MCF 10A (cell line): Measurements from ENCODE around the gene SLC35A5. TPM values are rescaled to one million over a fixed set of nuclear protein-coding genes. Genes with fewer than 3 reads are reported as not detected.

Experiments used
- BruUV-seq: library from RNA; stranded (reverse); fragments of 400-500 nt; replicated peaks from 2 replicates; lab custom pipeline; 2021; lab: Mats Ljungman, UMichigan
- CTCF ChIA-PET: fragments of 300-600 bp; sonication (Branson Sonifier 250); formaldehyde crosslinking; extraction: SDS; loops from one replicate; lab custom pipeline; 2021; ENCODE audit warnings: antibody characterized with exemption, inconsistent platforms; lab: Yijun Ruan, JAX
- POLR2A ChIA-PET: fragments of 300-600, 350-650 bp; sonication (Branson Sonifier 250); formaldehyde crosslinking; extraction: SDS; loops from one replicate; lab custom pipeline; 2020; ENCODE audit warnings: antibody characterized with exemption, inconsistent platforms; lab: Yijun Ruan, JAX
- DNase-seq: peaks from one replicate; pipeline ENCODE4 v3.0.0-alpha.2; 2018; ENCODE audit not compliant: unreplicated experiment
- H3K27ac Mint-ChIP-seq: one replicate; pipeline ENCODE4 v1.8.0; 2022; ENCODE audit warnings: mild to moderate bottlenecking, low read depth, mixed read lengths; ENCODE audit not compliant: unreplicated experiment
- H3K27me3 Mint-ChIP-seq: one replicate; pipeline ENCODE4 v1.8.0; 2022; ENCODE audit warnings: mixed read lengths; ENCODE audit not compliant: insufficient read depth, unreplicated experiment
- H3K36me3 Mint-ChIP-seq: one replicate; pipeline ENCODE4 v1.8.0; 2022; ENCODE audit warnings: mild to moderate bottlenecking, moderate library complexity, mixed read lengths; ENCODE audit not compliant: insufficient read depth, unreplicated experiment
- H3K4me1 Mint-ChIP-seq: one replicate; pipeline ENCODE4 v1.8.0; 2022; ENCODE audit warnings: mixed read lengths; ENCODE audit not compliant: insufficient read depth, unreplicated experiment
- H3K4me3 Mint-ChIP-seq: one replicate; pipeline ENCODE4 v1.8.0; 2022; ENCODE audit warnings: mild to moderate bottlenecking, moderate library complexity, mixed read lengths; ENCODE audit not compliant: unreplicated experiment
- H3K9me3 Mint-ChIP-seq: one replicate; pipeline ENCODE4 v1.8.0; 2022; ENCODE audit warnings: mixed read lengths; ENCODE audit not compliant: unreplicated experiment
- intact Hi-C: fragments of 100-400 bp; cut with micrococcal nuclease; formaldehyde crosslinking; loops from 2 replicates; pipeline ENCODE4 v1.14.1; 2022
- total RNA-seq: library from RNA; stranded (reverse); gene quantifications from 2 replicates; pipeline ENCODE4 v1.2.3, GENCODE V29; 2022
- TF ChIP-seq, protein P1 (sequence below): fragments of 200-600 bp; IDR thresholded peaks from one replicate; pipeline ENCODE4 v1.8.0; 2022; ENCODE audit warnings: antibody characterized with exemption, mild to moderate bottlenecking; ENCODE audit not compliant: unreplicated experiment

Gene SLC35A5
- total RNA-seq, 1 experiment from 2014 or later, result 26.7 TPM

DNA sequence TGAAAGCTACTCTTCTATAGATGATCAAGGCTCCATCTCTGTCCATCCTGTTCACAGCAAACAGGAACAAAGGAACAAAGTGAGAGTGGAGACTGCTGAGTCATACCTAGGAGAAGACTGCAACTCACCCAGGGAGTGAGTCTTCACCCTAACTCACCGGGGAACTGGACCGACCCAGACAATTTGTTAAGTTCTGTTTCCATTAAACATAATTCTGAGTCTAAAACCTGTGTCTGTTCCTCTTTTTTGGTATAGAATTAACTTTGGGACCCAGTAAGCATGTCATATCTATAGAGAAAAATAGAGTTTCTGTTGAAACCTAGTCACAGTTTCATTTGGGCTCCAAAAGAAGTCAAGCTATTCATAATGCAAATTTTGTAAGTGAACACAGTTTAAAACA lies 57.5 kb downstream of the SLC35A5 start:
- BruUV-seq, result no TSS peak
- no peaks in the 10 kb centered on the region for H3K4me1 Mint-ChIP-seq
- H3K4me3 Mint-ChIP-seq, result no peak overlapping the region
- peaks cover 6% of the 10 kb centered on the region for H3K36me3 Mint-ChIP-seq
- TF ChIP-seq, protein P1, sequence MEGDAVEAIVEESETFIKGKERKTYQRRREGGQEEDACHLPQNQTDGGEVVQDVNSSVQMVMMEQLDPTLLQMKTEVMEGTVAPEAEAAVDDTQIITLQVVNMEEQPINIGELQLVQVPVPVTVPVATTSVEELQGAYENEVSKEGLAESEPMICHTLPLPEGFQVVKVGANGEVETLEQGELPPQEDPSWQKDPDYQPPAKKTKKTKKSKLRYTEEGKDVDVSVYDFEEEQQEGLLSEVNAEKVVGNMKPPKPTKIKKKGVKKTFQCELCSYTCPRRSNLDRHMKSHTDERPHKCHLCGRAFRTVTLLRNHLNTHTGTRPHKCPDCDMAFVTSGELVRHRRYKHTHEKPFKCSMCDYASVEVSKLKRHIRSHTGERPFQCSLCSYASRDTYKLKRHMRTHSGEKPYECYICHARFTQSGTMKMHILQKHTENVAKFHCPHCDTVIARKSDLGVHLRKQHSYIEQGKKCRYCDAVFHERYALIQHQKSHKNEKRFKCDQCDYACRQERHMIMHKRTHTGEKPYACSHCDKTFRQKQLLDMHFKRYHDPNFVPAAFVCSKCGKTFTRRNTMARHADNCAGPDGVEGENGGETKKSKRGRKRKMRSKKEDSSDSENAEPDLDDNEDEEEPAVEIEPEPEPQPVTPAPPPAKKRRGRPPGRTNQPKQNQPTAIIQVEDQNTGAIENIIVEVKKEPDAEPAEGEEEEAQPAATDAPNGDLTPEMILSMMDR, result no peak
- H3K27ac Mint-ChIP-seq, result no peak overlapping the region
- no peaks in the 10 kb centered on the region for H3K9me3 Mint-ChIP-seq
- peak; percentile 42 for DNase-seq
- H3K27me3 Mint-ChIP-seq, result no peaks in the 10 kb centered on the region
- ChIA-PET CTCF (interaction anchor here (0.6 to 3.4 kb wide), 3 partner anchors 21 to 84 kb away, joined by 4 to 14 read pairs (median 4); no protein-coding TSS in a partner anchor), POLR2A (interaction anchor here (1.6 kb wide), 1 partner anchor 14 kb away, joined by 4 read pairs; no protein-coding TSS in a partner anchor)
- intact Hi-C loops, result no loop called here

DNA sequence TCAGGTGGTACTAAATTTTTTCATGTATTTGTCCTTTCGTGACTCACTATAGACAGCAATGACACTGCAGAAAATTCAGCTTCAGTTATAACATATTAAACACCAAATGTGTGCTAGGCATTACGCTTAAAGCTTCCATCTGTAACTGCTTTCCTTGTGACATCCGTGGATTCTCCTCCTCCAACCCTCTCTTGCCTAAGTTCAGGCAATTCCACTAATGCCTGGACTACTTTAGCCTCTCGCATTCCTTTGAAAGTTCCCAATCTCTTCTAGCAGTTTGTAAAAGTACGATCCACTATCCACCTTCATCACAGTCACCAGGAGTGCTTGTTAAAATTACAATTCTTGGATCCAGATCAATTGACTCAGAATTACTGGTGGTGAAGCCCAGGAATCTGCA lies 61.4 kb downstream of the SLC35A5 start:
- peaks cover 6% of the 10 kb centered on the region for H3K4me1 Mint-ChIP-seq
- H3K4me3 Mint-ChIP-seq, result no peak overlapping the region
- no peak overlapping the region for H3K27ac Mint-ChIP-seq
- CTCF ChIA-PET, result interaction anchor here (0.6 to 1.4 kb wide), 6 partner anchors 11 to 1893 kb away, joined by 3 to 4 read pairs (median 3); partner anchors contain the start of genes ATG3 and SLC35A5
- TF ChIP-seq, protein P1, result no peak
- no peak for DNase-seq
- no peaks in the 10 kb centered on the region for H3K27me3 Mint-ChIP-seq
- BruUV-seq, result no TSS peak
- intact Hi-C loops, result no loop called here
- no peaks in the 10 kb centered on the region for H3K36me3 Mint-ChIP-seq
- POLR2A ChIA-PET, result no interaction called here
- H3K9me3 Mint-ChIP-seq, result no peaks in the 10 kb centered on the region

DNA sequence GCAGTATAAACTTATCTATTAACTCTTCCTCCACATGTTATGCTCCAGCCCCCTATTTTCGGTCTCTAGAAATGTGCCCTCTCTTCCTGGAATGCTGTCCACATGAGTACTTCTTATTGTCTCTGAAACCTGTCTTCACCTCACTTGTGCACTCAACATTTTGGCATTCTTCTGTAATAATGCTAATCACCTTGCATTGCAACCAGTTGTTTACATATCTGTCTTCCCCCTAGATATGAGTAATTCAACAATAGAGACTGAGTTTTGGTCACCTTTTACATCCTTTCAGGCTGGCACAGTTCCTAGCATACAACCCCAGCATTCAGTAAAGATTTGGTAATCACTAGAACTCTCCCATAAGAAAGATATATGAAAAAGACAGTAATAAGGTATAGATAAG lies 61.9 kb downstream of the SLC35A5 start:
- TF ChIP-seq, protein P1, result no peak
- CTCF ChIA-PET, result interaction anchor here (0.6 to 1.3 kb wide), 3 partner anchors 11 to 191 kb away, joined by 3 to 4 read pairs (median 3); no protein-coding TSS in a partner anchor
- no TSS peak for BruUV-seq
- no peaks in the 10 kb centered on the region for H3K27me3 Mint-ChIP-seq
- no peaks in the 10 kb centered on the region for H3K36me3 Mint-ChIP-seq
- POLR2A ChIA-PET, result no interaction called here
- DNase-seq, result peak; percentile 50
- no peak overlapping the region for H3K4me3 Mint-ChIP-seq
- no peak overlapping the region for H3K27ac Mint-ChIP-seq
- intact Hi-C loops, result no loop called here
- H3K4me1 Mint-ChIP-seq, result peaks cover 6% of the 10 kb centered on the region
- no peaks in the 10 kb centered on the region for H3K9me3 Mint-ChIP-seq

DNA sequence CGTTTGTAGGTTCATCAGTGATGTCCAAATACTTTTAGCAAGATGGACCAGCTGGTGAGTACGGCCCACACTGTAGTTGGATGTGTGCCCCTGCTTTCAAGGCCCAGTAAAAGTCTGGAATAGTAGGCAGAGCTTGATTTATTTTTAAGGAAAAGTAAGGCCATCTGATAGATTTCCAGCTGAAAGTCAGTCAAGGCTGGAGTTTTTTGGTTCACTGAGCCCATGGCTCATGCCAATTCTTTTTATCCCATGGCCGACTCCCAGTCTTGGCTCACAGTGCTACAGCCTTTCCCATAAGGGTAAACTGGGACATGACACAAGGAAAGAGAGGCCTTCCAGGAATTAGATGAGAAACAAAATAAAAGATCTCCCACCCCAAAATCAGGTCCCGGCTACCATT lies 65.6 kb downstream of the SLC35A5 start:
- H3K36me3 Mint-ChIP-seq, result no peaks in the 10 kb centered on the region
- BruUV-seq, result no TSS peak

More for the DNA sequence above, 65.6 kb downstream of the SLC35A5 start:
- no peak overlapping the region for H3K27ac Mint-ChIP-seq
- ChIA-PET CTCF (interaction anchor here (0.8 to 1.1 kb wide), 3 partner anchors 45 to 351 kb away, joined by 3 read pairs; no protein-coding TSS in a partner anchor), POLR2A (interaction anchor here (0.6 to 0.9 kb wide), 2 partner anchors 12 to 14 kb away, joined by 3 read pairs; no protein-coding TSS in a partner anchor)
- H3K4me3 Mint-ChIP-seq, result no peak overlapping the region
- H3K9me3 Mint-ChIP-seq, result no peaks in the 10 kb centered on the region
- TF ChIP-seq, protein P1, result no peak
- intact Hi-C loops, result no loop called here
- no peak for DNase-seq
- H3K4me1 Mint-ChIP-seq, result peaks cover 6% of the 10 kb centered on the region
- H3K27me3 Mint-ChIP-seq, result no peaks in the 10 kb centered on the region
